LNCaP clone FGC (cell line): ENCODE results near the gene ECM1.

Experiments used
- DNase-seq: peaks from one replicate; pipeline ENCODE4 v3.0.0-alpha.2; 2011; ENCODE audit warnings: low read depth
- H3K4me3 ChIP-seq: 2 replicates; pipeline ENCODE4 v1.5.1; 2011; ENCODE audit warnings: mild to moderate bottlenecking, low read depth, low read length, control low read depth
- CTCF ChIP-seq: IDR thresholded peaks from 2 replicates; pipeline ENCODE4 v1.5.1; 2012; ENCODE audit warnings: mild to moderate bottlenecking; ENCODE audit not compliant: control insufficient read depth, insufficient read depth; ENCODE audit errors: extremely low read depth

The ECM1 gene

DNA sequence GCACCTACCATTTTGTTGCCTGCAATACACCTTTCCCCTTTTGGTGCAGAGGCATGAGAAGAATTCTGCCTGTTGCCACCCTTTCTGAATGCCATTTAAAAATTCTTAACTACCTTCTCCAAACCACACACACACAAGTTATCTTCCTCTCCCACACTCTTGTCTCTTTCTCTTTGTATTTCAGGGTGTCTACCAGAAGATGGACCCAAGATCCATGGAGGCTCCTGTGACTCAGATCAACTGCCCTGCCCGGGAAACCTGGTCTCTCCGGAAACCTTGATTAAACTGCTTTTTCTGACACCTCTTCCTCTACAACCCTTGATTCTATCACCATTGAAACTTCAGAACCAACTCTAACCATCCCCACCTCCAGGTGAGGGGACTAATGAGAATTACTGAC, 23.0 kb upstream of the ECM1 start:
- no peak for DNase-seq
- no peak overlapping the region for H3K4me3 ChIP-seq
- TF ChIP-seq CTCF = no peak

DNA sequence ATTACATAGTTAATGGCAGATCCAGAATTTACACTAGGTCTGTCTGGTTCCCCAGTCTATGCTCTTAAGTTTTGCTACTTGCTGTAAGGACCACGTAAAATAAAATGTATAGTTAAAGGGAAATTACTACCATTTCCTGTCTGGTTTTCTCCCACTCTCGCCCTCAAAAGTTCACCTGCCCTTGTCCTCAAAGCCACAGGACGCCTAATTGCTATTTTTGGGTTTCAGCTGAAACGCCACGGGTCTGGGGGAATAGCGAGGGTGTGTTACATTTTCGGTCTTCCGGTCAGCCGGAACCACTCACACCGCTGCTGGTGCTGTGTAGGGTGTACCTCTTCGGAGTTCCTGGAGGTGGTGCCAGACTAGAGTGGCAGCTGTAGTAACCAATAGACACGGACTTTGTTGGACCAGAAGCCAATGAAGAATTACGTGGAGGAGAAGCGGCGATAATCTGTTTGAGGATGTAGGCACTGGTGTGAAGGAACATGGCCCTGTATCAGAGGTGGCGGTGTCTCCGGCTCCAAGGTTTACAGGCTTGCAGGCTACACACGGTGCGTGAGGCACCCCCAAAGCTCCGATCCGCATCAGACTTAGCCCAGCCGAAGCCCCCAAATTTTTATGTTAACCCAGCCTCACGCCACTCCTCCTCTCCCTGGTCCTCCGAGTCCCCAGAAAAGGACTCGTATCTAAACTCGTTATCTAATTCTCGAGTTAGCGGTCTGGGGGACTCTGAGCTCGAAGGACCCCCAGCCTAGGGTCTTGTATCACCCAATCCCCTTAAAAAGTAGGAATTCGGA, 20.7 kb upstream of the ECM1 start, which contains the start of gene TARS2:
TARS2 (plus strand) TSS at position 454 of the 797 bp plus-strand sequence; CDS start at position 486, 32 bp downstream.
- H3K4me3 ChIP-seq = peak within 1 kb of the TSS; percentile 95
- DNase-seq = peak; percentile 97
- TF ChIP-seq CTCF = no peak

DNA sequence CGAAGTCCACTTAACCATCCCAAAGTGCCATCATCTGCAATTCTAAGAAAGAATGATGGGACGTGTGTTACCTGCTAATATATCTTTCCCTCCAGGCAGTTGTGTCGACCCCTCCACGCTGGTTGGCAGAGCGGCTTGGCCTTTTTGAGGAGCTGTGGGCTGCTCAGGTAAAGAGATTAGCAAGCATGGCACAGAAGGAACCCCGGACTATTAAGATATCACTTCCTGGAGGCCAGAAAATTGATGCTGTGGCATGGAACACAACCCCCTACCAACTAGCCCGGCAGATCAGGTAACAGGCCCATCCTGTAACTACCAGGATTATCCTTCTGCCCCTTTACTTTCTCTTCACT, 20.2 kb upstream of the ECM1 start:
- no peak for DNase-seq
- H3K4me3 ChIP-seq = peak overlapping the region; percentile 95
- no peak for TF ChIP-seq CTCF

- no peak for TF ChIP-seq CTCF
- no peak for DNase-seq
- no peak overlapping the region for H3K4me3 ChIP-seq
Measured at GRCh38 chr1:150493175-150493574, 14.7 kb upstream of the ECM1 start.

DNA sequence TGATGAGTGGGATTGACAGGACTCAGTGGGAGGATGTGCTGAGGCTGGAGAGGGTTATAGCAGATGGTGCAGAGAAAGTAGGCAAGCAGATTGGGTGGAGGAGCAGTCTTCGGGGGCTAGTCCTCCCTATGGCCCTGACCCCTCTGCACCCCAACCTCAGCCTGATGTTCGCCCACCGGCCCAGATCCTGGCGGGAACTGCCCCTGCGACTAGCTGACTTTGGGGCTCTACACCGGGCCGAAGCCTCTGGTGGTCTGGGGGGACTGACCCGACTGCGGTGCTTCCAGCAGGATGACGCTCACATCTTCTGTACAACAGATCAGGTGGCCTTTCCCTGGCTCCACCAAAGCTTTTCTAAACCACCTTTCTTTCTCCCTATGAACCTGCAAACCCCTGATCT, 9.6 kb upstream of the ECM1 start:
- no peak overlapping the region for H3K4me3 ChIP-seq
- no peak for TF ChIP-seq CTCF
- no peak for DNase-seq

DNA sequence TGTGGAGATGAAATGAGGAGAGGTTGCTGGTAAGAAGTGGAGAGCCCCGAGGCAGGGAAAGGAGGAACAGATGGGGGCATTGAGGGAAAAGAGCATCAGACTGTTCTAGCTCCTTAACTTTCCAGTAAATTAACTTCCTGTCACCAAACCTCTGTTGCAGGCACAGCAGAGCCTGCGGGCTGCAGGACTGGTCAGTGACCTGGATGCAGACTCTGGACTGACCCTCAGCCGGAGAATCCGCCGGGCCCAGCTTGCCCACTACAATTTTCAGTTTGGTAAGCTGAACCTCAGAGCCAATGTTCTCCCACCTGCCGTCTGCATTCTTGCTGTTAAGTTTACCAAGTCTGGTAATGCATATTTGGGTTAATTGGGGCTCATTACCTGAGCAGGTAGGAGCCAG, 2.5 kb upstream of the ECM1 start:
- H3K4me3 ChIP-seq = no peak overlapping the region
- DNase-seq = no peak
- TF ChIP-seq CTCF = no peak

- no peak for TF ChIP-seq CTCF
- no peak for DNase-seq
Measured at GRCh38 chr1:150508982-150509381, 1.1 kb downstream of the ECM1 start.

More at GRCh38 chr1:150508982-150509381, 1.1 kb downstream of the ECM1 start:
- H3K4me3 ChIP-seq = no peak overlapping the region
